ENCODE results near the gene TENT5D.

DNA sequence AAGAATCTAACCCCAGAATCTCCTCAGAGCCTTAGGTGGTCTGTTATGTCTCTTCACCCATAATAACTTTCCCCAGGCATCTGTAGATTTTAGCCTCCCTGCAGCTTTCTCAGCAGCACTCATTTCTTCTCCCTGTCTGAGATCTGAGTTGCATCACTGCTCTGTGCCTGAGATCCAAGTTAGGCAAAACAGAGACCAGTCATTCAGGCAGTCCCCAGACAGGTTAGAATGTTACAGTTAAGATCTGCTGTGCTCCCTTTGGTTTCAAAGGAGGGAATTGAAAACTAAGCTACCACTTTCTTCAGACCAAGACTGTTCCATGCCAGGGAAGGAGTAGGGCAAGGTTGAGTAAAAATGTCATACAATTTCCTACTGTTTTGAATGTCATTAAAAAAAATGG, 65.3 kb downstream of the TENT5D start:
- TF ChIP-seq EZH2 (IDR thresholded peaks at IDR 0.05; ENCODE audit: low read depth) (no peak), CTCF (conservative IDR thresholded peaks at IDR 0.05) (no peak)
